ENCODE measurements around the gene CHRNA1.

- TF ChIP-seq CTCF (IDR thresholded peaks at IDR 0.05), result no peak
- no peak for TF ChIP-seq POLR2AphosphoS5 (IDR thresholded peaks at IDR 0.05)
- TF ChIP-seq POLR2A (IDR thresholded peaks at IDR 0.05), result no peak
- no peak for TF ChIP-seq EP300 (IDR thresholded peaks at IDR 0.05)
Observed at GRCh38 chr2:174704061-174704460, 60.2 kb downstream of the CHRNA1 start.
